T-helper 2 cell (primary cell): ENCODE measurements around the gene C5AR1.
"Not testable (repeated sequence)": the region's sequence is repeated elsewhere in the genome, so short reads cannot be mapped to it uniquely, and the experiment has no call there.

ENCODE experiments used
- DNase-seq, 5 experiments: peaks; one replicate each; pipeline versions ENCODE4 v3.0.0 to v3.0.0-alpha.2; 2012 to 2022
- total RNA-seq, 2 donors: gene quantifications; one replicate each; lab custom pipeline; 2026; lab: John Stamatoyannopoulos, UW

Gene C5AR1
- 0 to 0.54 reads per million in 2 donors for total RNA-seq

GRCh38 chr19:47309608-47310007 is at the start of gene C5AR1:
Gene C5AR1 (plus strand): TSS chr19:47309861. CDS start chr19:47309896, 35 bp downstream.
- DNase-seq, result no peak

GRCh38 chr19:47260476-47260875 is 49.2 kb upstream of the C5AR1 start:
- DNase-seq, result no peak

- DNase-seq, result not testable (repeated sequence)
Observed at GRCh38 chr19:47261946-47262793, 47.5 kb upstream of the C5AR1 start.

- DNase-seq, result no peak
Observed at GRCh38 chr19:47264629-47265028, 45.0 kb upstream of the C5AR1 start.

- no peak for DNase-seq
Observed at GRCh38 chr19:47266401-47266941, 43.2 kb upstream of the C5AR1 start.

- no peak for DNase-seq
Observed at GRCh38 chr19:47267350-47267759, 42.3 kb upstream of the C5AR1 start.

- no peak for DNase-seq
Observed at GRCh38 chr19:47268028-47268427, 41.6 kb upstream of the C5AR1 start.

- no peak for DNase-seq
Observed at GRCh38 chr19:47269596-47269995, 40.1 kb upstream of the C5AR1 start.

GRCh38 chr19:47270408-47270807 is 39.3 kb upstream of the C5AR1 start:
- no peak for DNase-seq

- DNase-seq, result no peak
Observed at GRCh38 chr19:47271949-47272348, 37.7 kb upstream of the C5AR1 start.

- no peak for DNase-seq
Observed at GRCh38 chr19:47272448-47273312, 37.0 kb upstream of the C5AR1 start.

GRCh38 chr19:47273313-47274070 is 36.2 kb upstream of the C5AR1 start:
- peak; percentile 78 to 96 (median 84) for DNase-seq

GRCh38 chr19:47274071-47274890 is 35.4 kb upstream of the C5AR1 start, which contains the start of gene INAFM1:
Gene INAFM1 (plus strand): TSS chr19:47274885. CDS start chr19:47274920, 35 bp downstream.
- peak; percentile 95 to 100 (median 99) for DNase-seq

- no peak for DNase-seq
Observed at GRCh38 chr19:47274891-47275761, 34.5 kb upstream of the C5AR1 start.

GRCh38 chr19:47275791-47276461 is 33.7 kb upstream of the C5AR1 start:
- no peak for DNase-seq

GRCh38 chr19:47276513-47276912 is 33.1 kb upstream of the C5AR1 start:
- DNase-seq, result not testable (repeated sequence)

- DNase-seq, result peak in 4 of 5 experiments; percentile 17 to 62 (median 48)
Observed at GRCh38 chr19:47280183-47280797, 29.4 kb upstream of the C5AR1 start.

GRCh38 chr19:47283405-47284059 is 26.1 kb upstream of the C5AR1 start:
- no peak for DNase-seq
